ENCODE results near the gene MED16.

DNA sequence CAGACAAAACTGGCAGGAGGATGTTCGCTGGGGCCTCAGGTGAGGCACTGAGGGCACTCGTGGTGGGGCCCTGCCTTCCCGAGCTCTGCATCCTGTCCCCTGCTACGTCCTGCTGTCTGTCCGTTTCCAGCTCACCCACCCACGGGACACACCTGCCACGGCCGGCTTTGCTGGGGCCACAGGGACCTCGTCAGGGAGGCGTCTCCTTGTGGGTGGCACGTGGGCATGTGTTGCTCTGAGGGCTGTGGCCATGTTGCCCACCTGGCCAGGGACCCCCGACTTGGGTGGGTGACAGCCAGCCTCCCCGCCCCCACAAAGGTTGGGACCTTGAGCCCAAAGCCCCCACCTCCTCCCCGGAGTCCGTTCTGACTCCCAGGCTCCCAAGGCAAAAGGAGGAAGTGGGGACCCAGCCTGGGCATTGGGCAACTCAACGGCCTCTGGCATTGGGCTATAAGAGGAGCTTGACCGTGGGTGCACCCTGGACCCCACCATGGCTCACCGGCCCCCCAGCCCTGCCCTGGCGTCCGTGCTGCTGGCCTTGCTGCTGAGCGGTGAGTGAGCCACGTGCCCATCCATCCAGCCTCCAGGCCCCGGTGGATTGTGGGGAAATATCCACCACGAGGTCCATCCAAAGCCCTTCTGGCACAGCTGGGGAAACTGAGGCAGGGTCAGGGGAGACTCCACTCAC lies 52.3 kb downstream of the MED16 start, which contains the start of gene PRTN3:
- TF ChIP-seq CTCF (IDR thresholded peaks at IDR 0.05) = no peak
- no peak for TF ChIP-seq POLR2A (IDR thresholded peaks at IDR 0.05)
- TF ChIP-seq POLR2AphosphoS5 (IDR thresholded peaks at IDR 0.05) = no peak

Data from stomach (tissue), 4 donors.